HG03139 (cell line): ENCODE measurements around the gene ANKRD29.

ENCODE experiments used
- ATAC-seq: cut with Tn5 transposase; IDR thresholded peaks from one replicate; pipeline ENCODE4 v1.9.1; 2021; ENCODE audit not compliant: unreplicated experiment

The ANKRD29 gene, protein sequence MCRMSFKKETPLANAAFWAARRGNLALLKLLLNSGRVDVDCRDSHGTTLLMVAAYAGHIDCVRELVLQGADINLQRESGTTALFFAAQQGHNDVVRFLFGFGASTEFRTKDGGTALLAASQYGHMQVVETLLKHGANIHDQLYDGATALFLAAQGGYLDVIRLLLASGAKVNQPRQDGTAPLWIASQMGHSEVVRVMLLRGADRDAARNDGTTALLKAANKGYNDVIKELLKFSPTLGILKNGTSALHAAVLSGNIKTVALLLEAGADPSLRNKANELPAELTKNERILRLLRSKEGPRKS

DNA sequence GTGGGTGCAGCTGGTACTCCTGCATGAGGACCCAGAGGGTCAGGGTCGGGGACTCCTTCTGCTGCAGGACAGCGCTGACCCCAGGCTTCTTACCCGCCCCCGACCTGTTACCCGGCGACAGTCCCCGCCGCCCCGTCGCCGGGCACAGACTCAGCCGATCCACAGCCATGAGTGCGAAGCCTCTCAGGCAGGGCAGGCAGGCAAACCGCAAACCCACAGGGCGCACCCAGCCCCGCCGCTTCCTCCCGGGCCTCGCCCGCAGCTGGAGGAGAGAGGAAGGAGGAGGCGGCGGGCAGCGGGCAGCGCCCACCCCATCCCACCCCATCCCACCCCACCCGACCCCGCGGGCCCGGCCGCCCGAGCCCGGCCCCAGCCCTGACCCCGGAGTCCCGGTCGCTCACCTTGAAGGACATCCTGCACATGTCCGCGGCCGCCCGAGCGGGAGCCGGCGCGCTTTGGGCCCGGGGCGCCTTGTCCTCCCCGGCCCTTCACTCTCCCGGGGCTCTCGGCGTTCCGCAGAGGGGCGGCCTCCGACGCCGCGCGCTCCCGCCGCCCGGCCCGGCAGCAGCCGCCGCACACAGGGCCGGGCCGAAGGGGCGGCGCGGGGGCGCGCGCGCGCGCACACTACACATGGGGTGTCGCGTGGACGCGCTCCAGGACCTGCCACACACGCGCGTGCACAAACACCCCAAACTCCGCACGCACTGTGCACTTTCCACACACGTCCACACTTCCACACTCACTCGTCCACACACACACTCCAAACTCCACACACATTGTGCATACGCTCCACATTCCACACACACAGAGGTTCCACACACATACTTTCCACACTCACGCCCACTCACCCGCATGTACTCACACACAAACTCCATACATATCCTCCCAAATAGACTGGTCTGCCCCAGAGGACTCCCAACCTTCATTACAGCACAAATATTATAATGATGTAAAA lies at the start of gene ANKRD29:
Gene ANKRD29, minus strand, starts transcription at position 603 of the 955 bp plus-strand sequence. Its CDS starts 181 bp downstream, at position 422.
- no peak for ATAC-seq

- no peak for ATAC-seq
Measured at GRCh38 chr18:23712445-23712844, 49.7 kb upstream of the ANKRD29 start.

- no peak for ATAC-seq
Measured at GRCh38 chr18:23711426-23711825, 48.7 kb upstream of the ANKRD29 start.

DNA sequence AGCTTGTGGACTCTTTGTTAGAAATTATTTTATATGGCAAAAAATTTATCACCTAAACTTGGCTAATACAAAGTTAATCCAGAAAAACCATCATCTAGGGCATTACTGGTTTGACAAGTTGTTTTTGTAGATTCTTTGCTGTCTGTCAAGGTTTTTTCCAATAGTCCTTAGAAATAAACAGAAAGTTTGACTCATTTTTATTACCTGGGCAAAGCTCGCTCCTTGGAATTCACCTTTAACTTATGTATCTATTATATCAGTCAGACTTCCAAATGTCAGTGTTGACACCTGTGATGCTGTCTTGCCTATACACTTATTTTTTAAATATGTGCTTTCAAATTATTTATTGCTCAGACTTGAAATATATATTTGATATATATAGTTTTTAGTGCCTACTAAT lies 48.2 kb upstream of the ANKRD29 start:
- ATAC-seq, result no peak

GRCh38 chr18:23710068-23710527 lies 47.4 kb upstream of the ANKRD29 start:
- ATAC-seq, result no peak

- no peak for ATAC-seq
Measured at GRCh38 chr18:23706971-23707640, 44.4 kb upstream of the ANKRD29 start.

DNA sequence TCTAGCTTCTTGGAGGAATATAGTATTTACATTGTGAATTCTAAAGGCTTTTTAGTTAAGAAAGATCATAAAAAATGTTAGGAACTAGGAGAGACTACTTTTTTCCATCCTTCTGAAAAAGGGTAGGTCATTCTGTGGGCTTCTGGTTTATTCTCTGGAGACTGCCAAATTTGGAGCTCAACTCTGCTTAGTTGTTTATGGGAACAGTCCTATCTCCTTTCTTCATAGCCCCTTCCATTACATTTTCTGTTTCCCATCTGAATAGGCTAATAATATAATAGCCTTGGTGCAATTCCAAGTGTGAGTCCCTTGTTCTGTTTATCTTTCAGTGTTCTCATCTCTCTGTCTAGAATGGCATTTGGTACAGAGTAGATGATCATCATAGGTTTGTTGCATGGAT lies 42.1 kb upstream of the ANKRD29 start:
- no peak for ATAC-seq

DNA sequence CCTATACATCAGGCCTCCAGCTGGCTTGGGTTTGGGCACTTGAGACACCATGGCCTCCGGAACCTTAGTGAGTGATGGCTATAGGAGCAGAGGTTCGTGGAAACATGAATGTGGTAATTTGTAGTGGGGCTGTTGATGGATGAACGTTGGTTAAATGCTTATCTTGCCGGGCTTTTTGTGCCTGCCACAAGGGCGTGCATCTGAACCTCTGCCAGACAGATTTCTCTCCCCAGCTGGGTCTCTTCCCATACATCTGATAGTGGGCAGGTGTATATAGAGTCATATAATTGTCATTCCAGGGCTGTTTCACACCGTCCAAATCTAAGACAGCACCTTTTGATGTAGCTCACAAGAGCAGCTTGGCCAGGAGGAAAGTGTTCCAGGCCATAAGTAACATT lies 41.3 kb upstream of the ANKRD29 start:
- no peak for ATAC-seq

- no peak for ATAC-seq
Measured at GRCh38 chr18:23703057-23703986, 40.6 kb upstream of the ANKRD29 start.

GRCh38 chr18:23702606-23703005 lies 39.9 kb upstream of the ANKRD29 start:
- no peak for ATAC-seq

DNA sequence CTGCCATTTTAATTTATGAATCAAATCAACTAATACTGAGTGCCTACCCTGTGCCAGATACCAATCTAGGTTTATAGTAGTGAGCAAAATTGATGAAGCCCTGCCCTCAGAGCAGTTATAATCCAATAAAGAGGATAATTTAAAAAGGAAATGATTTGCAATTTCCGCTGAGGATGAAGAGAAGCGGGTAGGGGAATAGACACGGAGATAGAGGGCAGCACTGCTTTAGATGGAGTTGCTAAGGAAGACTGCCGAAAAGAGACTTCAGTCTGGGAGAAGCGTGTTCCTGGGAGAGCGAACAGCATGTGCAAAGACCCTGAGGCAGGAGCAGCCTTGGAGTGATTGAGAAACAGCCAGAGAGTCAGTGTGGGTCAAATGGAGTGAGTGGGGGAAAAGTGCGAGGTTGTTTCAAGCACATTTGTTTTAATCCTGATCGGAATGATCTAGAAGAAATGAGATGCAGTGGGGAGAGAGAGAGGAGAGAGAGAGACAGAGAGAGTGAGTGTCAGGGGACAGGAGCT lies 38.9 kb upstream of the ANKRD29 start:
- ATAC-seq, result no peak

DNA sequence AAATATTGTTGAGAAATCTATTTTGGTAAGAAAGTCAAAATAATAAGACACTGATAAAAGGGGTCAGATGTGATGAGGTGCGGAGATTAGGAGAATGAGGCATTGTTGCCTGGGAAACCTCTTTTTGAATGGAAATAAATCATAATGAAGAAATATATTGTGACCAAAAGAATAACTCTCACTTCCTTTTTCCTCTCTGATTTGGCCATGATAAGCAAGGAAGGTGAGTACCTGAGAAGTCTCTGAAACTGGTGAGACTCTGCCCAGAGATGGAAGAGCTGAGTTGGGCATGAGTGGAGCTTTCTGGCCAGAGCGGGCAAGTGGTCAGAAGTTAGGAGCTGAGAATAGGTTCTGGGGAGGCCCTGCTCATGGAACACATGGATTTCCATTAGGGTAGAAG lies 38.3 kb upstream of the ANKRD29 start:
- ATAC-seq, result no peak

DNA sequence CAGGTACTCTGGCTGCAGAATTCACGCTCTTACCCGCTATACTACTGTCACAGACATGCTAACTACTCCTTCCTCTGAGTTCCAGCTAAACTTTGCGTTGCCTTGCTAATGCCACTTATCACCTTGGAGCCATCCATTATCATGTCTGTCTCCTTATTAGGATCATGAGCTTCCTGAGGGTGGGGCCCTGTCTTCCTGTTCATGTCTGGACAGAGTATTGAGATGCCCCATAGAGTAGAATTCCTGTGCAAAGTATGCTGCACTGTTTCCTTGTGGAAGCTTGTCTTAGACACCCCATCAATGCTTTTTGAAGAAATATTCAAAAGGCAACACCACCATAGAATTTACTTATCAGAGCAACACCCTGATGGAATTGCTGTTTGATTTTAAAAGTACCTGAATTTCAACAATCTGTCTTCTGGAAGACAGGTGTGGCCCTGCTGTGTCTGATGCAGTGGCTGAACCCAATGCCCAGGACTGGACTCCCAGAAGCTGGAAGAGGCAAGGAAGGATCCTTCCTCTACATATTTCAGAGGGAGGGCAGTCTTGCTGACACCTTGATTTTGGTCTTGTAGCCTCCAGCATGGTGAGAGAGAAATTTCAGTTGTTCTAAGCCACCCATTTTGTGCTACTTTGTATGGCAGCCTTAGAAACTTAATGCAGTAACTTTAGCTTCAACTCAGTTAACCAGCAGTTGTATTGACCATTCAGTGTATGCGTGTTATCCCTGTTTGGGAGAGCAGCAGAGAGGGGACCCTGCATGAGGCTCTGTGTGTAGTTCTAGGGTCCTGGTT lies 32.1 kb upstream of the ANKRD29 start:
- no peak for ATAC-seq

- ATAC-seq, result no peak
Measured at GRCh38 chr18:23693846-23694245, 31.1 kb upstream of the ANKRD29 start.

GRCh38 chr18:23690505-23691068 lies 27.9 kb upstream of the ANKRD29 start:
- no peak for ATAC-seq

DNA sequence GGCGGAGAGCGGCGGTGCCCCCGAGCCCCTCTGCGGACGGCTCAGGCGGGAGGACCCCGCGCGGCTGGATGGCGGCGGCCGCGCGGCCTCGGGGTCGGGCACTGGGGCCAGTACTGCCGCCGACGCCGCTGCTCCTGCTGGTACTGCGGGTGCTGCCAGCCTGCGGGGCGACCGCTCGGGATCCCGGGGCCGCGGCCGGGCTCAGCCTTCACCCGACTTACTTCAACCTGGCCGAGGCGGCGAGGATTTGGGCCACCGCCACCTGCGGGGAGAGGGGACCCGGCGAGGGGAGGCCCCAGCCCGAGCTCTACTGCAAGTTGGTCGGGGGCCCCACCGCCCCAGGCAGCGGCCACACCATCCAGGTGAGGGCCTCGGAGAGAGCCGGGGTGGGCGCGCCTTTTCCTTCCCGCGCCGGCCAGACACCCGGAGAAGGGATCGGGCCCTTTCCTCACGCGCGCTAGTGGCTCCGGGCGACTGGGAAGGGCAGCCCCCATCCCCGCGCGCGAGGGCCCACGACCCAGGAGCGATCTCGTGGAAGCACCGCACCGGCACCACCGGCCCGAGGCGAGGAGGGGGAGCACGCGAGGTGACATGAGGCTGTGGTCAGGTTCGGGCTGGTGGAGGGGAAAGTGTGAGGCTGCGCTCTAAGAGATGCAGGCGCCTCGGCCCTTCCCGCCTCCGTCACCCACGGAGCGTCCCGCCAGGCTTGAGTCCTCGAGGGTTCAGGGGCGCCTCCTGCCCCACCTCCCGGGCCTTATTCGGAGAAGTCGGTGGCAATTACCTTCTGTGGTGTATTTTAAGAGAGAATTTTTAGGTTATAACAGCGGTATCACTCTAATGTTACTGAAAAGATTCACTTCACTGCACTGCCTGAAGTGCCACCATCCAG lies 27.1 kb upstream of the ANKRD29 start:
- ATAC-seq, result no peak

DNA sequence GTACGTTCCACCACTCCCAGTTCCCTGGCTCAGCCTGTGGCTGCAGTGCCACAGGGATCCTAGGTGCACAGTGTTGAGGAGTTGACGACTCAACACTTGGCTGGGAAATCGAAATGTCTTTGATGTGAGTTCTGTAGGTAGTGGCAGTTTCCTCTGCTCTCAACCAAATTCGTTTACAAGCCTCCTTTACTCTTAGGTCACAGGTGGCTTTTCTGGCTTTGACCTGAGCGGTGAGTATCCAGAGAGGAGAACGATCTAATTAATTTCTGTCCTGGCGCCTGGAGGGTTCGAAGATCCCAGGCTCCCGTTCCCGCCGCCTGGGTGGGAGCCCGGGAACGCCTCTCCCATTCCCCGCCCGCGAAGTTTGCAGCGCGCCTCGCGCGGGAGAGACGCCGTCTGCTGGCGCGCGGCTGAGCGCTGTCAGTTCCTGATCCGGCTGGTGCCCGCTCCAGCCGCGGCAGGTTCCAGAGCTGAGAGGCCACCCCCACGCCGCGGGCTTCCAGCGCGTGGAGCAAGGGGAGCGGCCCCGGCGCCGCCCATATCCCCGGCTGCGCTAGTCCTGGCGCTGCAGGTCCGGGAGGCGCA lies 26.4 kb upstream of the ANKRD29 start, which contains the start of gene LAMA3:
Gene LAMA3, plus strand, starts transcription at position 423 of the 585 bp plus-strand sequence. CDS start 231 bp downstream, outside the sequence.
- ATAC-seq, result no peak
